Stimulated activated CD8-positive, alpha-beta memory T cell treated with anti-CD3 and anti-CD28 coated beads, Interleukin-7, amount 100 ng/mL, for 1 hour (primary cell): Measurements from ENCODE around the gene OLFML2A.

Experiments used
- DNase-seq, 2 donors: peaks; one replicate each; pipeline ENCODE4 v3.0.0-alpha.2; 2020; ENCODE audit warnings: low read depth in 2 of 2

Gene OLFML2A

DNA sequence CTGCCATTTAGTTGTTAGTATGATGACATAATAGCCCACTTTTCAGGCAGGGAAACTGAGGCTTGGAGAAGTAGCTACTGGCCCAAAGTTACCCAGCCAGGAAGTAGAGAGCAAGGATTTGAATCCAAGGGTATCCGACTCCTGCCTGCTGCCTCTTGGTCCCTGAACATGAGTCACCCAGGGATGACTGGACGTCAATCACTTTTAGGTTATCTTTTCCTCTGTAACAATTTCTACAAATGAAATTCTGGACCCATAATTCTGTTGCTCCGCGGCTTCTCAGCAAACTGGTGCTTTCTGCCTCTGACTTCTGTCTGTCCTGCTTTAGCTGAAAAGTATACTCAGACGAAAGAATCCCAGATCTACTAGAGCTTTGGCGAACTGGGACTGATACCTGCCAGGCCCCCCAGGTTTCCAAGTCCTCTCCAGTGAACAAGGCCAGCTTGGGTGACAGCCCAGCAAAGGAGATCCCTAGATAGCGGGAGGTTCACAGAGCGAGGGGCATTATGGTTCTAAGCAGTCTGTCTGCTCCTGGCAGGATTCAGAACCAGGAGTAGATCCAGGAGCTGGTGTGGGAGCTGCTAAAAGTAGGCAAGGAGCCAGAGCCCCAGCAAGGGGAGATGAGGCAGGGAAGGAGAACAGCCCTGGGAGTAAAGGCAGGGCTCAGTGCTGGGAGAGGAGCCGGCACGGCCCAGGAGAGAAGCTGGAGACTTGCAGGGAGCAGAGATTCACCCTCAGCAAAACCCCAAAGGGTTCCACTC, 20.6 kb downstream of the OLFML2A start:
- no peak for DNase-seq

DNA sequence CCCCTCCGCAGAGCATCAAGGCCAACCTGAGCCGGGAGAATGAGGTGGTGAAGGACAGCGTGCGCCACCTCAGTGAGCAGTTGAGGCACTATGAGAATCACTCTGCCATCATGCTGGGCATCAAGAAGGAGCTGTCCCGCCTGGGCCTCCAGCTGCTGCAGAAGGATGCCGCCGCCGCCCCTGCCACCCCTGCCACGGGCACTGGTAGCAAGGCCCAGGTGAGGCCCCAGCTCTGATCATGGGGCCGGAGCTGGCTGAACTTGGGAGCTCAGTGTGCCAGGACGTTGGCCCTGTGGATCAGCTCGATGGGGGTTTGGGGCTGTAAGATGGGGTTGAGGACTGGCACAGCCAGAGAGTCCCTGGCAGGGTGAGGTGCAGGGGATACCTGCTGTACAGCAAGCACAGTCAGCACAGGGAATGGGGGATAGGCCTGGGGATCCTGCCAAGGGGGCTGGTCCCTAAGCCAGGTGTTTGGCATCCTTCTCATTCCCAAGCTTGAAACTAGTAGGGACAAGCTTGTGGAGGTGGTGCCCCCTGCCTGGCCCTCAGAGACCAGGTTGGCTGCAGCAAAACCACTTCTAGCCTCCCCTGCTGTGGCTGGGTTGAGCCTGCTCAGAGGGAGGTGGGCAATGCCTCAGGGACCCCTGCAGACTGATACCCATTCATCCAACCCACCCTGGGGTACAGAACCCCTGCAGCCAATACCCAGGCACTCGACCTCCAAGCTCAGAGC, 22.5 kb downstream of the OLFML2A start:
- no peak for DNase-seq

DNA sequence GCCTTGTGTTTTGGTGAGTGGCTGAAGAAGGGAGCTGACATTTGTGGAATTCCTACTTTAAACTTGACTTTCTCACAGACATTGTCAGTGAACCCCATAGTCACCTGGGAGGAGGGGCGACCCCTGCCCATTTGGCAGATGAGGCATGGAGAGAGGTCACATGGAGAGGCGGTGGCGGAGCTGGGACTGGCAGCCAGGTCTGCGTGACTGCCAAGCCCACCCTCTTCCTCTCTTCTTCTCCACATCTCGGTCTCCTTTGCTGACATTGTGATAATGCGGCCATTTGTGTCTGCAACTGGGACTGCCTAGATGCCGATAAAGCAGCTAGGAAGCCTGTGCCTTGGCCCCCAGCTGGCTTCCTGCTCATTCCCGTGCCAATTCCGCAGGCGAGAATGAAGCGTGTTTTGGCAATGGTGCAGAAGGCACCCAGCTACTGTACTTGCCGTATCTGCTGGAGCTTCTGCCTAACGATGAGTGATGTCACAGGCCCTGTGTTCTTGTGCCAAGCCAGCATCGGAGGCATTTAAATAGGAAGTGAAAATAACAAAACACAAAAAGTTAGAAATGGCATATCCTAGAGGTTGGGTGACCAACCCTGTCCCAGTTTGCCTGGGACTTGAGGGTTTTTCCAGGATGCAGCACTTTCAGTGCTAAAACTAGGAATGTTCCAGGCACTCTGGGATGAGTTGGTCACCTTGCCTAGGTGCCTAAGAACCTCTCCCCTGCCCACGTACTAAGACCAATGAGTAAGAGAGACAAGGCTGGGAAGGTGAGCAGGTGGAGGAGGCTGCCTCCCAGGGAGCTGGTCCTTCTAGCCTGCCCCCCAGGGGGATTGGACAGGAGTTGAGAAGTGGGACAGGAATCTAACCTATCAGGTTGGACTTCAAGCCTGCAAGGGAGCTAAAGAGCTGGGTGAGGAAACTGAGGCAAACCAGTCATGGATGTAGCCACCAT, 23.6 kb downstream of the OLFML2A start:
- no peak for DNase-seq

DNA sequence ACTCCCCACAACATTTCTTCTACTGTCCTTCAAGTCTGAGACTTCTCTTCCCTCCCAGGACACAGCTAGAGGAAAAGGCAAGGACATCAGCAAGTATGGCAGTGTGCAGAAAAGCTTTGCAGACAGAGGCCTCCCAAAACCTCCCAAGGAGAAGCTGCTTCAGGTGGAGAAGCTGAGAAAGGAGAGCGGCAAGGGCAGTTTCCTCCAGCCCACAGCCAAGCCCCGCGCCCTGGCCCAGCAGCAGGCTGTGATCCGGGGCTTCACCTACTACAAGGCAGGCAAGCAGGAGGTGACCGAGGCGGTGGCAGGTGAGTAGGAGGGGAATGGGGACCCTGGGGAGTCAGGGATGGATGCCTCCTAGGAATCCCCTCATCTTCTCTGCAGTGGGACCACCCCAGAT, 24.4 kb downstream of the OLFML2A start:
- DNase-seq, result no peak

DNA sequence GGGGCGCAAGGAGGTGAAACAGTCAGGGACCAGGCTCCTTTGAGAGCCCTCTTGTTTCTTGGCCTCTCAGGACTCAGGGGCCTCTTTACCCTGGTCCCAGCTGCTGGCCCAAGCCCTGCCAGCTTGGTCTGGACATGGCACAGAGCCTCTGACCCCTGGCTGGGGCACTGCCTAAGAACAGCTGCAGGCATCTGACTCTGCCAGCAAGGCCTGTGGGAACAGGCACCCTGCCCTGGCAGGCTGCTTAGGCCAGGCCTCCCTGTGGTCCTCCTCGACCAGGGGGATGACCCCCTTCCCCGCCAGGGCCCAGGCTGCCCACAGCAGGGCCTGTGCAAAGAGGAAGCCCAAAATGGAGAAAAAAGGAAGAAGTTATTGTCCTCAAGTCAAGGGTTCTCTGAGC, 25.5 kb downstream of the OLFML2A start:
- no peak for DNase-seq

DNA sequence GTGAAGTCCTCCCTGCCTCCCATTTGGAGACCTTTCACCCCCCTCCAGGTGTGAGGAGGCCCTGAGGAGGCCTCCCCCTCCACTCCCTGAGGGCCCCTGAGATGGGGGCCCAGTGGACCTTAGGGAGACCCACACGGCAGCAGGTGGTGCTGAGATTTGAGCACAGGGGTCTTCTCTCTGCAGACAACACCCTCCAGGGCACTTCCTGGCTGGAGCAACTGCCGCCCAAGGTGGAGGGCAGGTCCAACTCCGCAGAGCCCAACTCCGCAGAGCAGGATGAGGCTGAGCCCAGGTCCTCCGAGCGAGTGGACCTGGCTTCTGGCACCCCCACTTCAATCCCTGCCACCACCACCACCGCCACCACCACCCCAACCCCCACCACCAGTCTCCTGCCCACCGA, 27.0 kb downstream of the OLFML2A start:
- DNase-seq, result no peak

DNA sequence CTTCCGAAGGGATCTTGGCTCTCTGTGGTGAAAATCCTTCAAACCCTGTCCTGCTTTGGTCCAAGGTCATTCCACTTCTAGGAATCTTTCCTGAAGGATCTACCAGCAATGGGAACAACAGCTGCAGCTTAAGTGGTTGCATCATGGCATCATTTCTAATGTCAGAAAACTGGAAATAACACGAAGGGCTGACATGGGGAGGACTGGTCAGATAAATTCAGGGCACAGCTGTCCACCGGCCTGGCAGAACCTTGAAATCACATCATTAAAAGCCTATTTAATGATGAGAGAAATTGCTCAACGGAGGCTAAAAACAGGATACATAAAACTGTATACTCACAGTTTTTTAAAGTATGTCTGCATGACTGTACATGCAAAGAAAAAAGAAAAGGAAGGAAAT, 28.3 kb downstream of the OLFML2A start:
- no peak for DNase-seq

DNA sequence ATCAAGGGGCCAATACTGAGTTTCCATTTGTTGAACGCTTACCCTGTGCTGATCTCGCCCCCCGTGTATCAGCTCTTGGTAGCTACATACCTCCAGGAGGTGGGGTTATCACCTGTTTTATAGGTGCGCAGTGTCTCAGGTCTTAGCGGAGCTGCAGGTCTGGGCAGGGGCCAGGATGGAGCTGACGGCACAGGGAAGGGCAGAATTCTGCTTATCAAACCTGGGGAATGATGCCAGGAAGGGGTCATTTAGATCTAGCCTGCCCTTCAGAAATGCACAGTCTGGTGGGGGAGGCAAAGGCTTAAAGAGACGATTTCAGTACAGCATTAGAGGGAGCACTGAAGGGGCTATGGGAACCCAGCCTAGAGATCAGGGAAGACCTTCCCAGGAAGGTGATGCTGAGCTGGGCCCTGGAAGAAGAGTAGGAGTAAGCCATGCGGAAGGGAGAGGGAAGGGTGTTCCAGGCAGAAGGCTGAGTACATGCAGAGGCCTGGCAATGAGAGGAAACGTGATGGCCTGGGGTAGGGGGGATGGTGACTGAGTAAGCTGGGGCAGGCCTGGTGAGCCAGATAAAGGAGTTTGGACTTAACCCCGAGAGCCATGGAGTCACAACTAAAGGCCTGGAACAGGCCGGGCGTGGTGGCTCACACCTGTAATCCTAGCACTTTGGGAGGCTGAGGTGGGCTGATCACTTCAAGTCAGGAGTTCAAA, 31.5 kb downstream of the OLFML2A start:
- no peak for DNase-seq

DNA sequence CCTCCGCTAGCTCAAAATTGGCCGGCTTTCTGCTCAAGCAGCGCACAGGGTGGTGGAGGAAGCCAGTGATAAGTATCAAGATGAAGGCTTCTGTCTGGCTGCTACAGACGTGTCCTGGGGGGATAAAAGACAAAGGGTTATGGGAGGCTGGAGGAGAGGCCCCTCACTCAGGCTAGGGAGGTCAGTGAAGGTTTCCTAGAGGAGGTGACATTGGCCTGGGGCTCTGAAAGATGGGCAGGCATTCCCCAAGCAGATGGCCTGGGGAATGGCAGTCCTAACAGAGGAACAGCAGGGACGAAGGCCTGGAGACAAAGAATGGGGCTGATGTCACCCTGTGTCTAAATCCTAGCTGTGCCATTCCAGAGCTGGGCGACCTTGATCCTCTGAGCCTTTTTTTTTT, 32.3 kb downstream of the OLFML2A start:
- DNase-seq, result no peak

DNA sequence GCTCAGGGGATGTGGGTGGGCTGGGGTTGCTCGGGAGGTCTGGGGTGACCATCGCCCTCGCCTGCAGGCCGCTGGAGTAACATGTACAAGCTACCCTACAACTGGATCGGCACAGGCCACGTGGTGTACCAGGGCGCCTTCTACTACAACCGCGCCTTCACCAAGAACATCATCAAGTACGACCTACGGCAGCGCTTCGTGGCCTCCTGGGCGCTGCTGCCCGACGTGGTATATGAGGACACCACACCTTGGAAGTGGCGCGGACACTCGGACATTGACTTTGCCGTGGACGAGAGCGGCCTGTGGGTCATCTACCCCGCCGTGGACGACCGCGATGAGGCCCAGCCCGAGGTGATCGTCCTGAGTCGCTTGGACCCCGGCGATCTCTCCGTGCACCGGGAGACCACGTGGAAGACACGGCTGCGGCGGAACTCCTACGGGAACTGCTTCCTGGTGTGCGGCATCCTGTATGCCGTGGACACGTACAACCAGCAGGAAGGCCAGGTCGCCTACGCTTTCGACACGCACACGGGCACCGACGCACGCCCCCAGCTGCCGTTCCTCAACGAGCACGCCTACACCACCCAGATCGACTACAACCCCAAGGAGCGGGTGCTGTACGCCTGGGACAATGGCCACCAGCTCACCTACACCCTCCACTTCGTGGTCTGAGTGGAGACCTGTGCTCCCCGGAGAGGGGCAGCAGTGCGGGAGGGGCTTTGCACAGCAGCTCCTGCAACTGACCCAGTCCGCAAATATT, 33.0 kb downstream of the OLFML2A start:
- no peak for DNase-seq

DNA sequence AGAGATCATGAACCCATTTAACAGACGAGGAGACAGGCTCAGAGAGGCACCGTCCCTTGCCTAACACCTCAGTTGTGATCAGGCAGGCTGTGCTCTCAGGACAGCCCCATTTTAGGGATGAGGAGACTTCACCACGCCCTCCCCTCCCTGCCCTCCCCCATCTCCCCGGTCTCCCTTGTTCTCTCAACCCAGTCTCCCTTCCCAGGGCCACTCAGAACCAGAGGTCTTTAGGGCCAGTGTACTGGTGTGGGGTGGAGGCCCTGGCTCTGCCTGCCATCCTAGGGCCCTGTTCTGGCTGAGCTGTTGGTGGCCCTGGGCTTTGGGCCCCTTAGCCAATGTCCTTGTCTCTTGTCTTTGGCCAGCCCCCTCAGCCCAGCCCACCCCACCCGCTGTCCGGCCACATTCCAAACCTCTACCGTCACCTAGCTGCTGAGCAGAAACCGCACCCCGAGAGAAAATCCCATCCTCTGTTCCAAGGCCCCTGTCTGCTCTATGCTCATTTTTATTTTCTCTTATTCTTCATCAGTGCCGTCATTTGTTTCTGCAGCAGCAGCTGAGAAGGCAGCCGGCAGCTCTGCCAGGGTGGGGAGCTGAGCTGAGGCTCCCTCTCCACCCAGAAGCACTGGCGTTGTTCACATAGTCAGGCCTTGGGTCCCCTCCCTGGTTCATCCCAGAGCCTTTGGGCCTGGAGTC, 33.9 kb downstream of the OLFML2A start:
- no peak for DNase-seq

DNA sequence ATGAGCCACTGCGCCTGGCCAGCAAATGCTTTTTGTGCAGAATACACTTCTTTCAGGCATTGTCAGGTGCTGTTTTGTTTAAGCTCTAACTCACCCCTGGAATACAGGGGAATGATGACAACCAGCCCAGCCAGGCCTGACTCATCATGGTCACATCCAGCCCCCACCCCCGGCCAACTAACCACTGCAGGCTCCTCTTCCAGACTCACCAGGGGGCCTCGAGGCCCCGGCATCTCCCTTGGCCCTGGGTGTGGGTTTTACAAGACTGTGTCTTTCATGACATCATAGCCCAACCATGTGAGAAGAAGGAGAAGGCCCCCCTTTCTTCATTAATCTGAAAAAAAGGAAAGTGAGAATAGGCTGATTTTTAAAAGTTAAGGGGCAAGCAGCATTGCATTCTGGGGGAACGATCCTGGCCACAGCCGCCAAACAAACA, 35.5 kb downstream of the OLFML2A start:
- DNase-seq, result no peak

DNA sequence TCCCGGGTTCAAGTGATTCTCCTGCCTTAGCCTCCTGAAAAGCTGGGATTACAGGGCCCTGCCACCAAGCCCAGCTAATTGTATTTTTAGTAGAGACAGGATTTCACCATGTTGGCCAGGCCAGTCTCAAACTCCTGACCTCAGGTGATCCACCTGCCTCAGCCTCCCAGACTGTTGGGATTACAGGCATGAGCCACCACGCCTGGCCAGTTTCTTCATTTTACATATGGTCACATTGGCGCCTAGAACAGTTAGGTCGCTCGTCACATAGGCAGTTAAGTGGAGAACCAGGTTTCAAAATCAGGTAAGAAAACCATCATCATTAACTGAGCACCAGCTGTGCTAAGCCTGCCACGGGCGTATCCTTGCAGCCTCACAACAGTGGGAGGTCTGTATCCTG, 36.1 kb downstream of the OLFML2A start:
- DNase-seq, result no peak

DNA sequence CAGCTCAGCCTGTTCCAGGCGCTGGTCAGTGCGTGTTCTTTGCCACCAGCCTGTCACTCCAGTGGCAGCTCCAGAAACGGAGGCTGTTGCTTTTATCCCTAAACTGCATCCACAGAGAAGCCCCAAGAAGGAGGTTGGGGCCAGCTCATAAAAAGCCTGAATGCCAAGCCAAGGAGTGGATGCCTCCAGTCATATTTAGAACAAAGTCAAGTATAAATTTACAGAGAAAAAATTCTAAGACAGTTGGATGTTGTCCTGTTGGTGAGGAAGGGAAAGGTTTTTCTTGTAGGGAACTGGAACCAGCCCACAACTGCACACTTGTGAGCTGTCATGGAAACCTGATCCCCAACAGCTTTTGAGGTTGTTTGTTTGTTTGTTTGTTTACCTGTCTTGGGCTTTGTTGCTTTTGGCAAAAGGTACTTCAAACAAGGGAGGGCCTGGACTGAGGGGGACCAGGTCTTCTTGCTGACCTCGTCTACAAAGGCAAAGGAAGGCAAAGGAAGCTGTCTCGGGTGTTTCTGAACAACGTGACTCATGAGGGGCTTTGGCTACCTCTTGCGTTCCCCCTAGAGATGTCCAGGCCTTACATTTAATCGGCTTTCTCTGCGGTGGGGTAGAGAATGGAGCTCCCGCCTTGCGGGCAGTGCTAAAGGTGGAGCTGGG, 36.7 kb downstream of the OLFML2A start:
- no peak for DNase-seq

DNA sequence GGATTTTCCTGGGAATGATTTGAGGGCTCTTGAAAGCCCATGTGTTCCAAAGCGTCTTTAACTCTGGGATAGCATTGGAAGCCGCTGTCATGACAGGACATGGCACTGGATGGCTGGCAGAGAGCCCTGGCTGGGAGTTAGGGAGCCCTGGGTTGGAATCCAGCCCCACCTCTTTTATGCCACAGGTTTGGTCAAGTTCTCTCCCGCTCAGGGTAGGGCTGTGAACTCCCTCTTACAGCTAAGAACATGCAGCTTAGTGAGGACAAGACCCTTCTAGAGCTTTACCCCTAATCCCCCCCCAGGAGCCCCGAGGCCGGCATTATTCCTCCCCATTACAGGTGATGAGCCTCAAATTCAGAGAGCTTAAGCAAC, 37.2 kb downstream of the OLFML2A start:
- DNase-seq, result no peak

DNA sequence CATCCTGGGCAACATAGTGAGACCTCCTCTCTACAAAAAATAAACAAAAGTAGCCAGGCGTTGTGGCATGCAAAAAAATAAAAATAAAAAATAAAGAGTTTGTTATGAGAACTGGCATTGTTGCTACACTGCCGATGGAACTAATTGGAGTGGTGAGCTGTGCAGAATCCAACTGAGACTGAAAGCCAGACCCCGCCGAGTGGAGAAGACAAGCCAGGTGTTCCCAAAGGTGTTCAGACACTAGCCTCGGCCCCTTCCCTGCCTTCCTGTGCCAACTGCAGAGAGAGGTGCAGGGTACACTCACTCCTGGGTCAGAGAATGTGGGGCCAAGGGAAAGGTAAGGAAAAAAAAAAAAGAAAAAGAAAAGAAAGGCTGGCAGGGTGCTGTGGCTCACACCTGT, 38.7 kb downstream of the OLFML2A start:
- no peak for DNase-seq

DNA sequence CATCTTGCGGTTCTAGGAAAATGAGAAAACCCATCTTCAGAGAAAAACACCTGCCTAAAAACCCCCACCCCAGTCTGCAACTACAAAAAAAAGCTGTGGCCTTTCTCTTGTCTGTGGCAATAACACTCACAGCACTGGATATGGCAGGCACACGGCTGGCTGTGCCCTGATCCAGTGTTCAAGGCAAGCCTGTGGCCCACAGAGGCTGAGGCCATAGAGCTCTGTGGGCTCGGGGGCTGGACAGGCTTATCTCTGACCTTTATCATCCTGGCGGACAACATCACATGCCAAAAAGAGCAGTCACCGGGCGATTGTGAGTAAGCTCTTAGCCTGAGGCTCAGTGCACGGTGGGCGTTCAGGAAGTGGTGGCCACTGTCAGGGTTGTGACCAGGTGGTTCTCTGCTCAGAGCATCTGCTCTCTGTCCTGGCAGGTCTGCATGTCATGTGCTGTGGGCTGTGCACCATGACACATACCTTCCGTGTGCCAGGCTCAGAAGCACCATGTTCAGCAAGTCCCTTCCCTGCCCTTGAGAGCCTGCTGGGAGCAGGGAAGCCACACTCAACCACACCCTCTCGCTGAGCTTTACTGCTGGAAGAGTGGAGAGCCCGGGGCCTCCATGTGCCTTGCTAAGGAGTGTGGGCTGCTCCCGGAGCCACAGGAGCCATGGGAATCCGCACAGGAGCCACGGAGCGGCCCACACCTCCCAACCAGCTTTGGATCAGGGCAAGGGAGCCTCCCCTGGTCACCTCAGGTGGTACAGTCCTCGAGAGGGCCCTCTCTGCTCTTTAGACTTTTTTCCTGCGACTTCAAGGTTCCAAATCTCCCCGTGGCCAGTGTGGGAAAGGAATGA, 41.7 kb downstream of the OLFML2A start:
- no peak for DNase-seq

DNA sequence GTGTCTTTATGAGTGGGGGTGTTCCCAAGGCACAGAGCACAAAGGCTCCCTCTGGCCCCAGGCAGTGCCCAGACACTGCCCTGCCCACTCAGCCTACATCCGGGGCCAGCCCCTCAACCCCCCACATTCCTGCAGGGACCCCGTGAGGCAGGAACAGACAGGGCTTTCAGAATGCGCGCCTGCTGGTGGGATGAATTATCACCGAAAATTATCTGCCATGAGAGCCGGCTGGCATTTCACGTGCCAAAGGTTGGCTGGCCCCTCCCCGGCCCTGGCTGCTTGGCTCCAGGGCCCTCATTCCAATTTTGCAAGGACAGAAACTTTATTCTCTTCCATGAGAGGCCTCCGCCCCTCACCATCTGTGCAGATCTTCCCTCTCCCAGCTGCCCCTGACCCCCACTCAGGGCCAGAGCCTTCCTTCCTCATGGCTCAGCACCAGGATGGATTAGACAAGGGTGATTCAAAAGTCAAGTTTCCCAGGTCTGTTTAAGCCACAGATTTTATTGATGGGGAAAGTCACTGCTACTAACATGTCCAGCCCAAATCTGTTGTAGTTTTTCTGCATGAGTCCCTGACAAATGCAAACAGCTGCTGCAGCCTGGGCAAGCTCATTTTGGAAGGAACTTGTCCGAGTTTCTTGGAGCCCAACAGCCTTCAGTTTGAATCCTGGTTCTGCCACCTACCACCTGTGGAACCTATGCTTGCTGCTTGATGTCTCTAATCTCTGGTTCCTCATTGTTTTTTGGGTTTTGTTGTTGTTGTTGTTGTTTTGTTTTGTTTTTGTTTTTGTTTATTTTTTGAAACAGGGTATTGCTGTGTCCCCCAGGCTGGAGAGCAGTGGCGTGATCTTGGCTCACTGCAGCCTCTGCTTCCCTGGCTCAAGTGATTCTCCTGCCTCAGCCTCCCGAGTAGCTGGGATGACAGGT, 44.0 kb downstream of the OLFML2A start:
- DNase-seq, result no peak
